ENCODE measurements around the gene STAC.

DNA sequence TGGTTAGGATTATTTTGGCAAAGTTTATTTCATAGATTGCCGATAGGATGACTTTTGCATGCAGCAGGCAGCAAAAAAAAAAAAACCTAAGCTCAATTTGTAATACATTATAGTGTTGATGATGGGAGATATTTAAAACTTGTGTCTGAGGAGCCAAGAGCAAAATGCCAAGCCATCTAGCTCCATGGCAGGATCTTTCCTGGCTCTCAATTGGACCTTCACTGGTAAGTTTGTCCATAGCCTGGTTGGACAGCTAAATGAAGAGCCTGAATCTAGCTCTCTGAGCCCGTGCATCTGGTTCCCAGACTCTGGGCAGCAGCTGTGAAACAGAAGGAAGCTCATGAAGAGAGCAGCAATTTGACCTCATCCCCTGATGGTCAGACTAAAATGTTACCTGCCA, 17.5 kb downstream of the STAC start:
- TF ChIP-seq POLR2AphosphoS5 (IDR thresholded peaks at IDR 0.05) (no peak), POLR2A (IDR thresholded peaks at IDR 0.05) (no peak)
- TF ChIP-seq, protein P1, sequence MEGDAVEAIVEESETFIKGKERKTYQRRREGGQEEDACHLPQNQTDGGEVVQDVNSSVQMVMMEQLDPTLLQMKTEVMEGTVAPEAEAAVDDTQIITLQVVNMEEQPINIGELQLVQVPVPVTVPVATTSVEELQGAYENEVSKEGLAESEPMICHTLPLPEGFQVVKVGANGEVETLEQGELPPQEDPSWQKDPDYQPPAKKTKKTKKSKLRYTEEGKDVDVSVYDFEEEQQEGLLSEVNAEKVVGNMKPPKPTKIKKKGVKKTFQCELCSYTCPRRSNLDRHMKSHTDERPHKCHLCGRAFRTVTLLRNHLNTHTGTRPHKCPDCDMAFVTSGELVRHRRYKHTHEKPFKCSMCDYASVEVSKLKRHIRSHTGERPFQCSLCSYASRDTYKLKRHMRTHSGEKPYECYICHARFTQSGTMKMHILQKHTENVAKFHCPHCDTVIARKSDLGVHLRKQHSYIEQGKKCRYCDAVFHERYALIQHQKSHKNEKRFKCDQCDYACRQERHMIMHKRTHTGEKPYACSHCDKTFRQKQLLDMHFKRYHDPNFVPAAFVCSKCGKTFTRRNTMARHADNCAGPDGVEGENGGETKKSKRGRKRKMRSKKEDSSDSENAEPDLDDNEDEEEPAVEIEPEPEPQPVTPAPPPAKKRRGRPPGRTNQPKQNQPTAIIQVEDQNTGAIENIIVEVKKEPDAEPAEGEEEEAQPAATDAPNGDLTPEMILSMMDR (IDR thresholded peaks at IDR 0.05): no peak

All from breast epithelium (tissue), 3 donors.